CD14-positive monocyte (primary cell): ENCODE results near the gene CNP. TPM values are rescaled to one million over a fixed set of nuclear protein-coding genes. Genes with fewer than 3 reads are reported as not detected.

Experiments used
- DNase-seq, 3 donors: peaks; one replicate each; pipeline ENCODE4 v3.0.0-alpha.2; 2011 to 2022
- H2AFZ ChIP-seq: 2 replicates; pipeline ENCODE4 v1.6.0; 2012; ENCODE audit warnings: mild to moderate bottlenecking, low read depth, low read length, inconsistent platforms; ENCODE audit not compliant: insufficient read depth, poor library complexity, severe bottlenecking
- H3K27ac ChIP-seq, 2 donors: 1 replicate in 1 of 2; 2 replicates in 1 of 2; pipeline ENCODE4 v1.5.1; 2012 to 2013; ENCODE audit warnings: low read length in 2 of 2, control low read depth in 1 of 2, inconsistent platforms in 1 of 2, low read depth in 1 of 2, mild to moderate bottlenecking in 1 of 2
- H3K27me3 ChIP-seq, 2 donors: one replicate each; pipeline versions ENCODE4 v1.6.0 to v1.6.1; 2011 to 2013; ENCODE audit warnings: low read length in 2 of 2; ENCODE audit not compliant: control insufficient read depth in 2 of 2, insufficient read depth in 2 of 2
- H3K36me3 ChIP-seq, 2 donors: replicated peaks in 1 of 2; 1 replicate in 1 of 2; 2 replicates in 1 of 2; pipeline versions ENCODE4 v1.5.1 to v1.6.1; 2012 to 2013; ENCODE audit warnings: low read length in 2 of 2, control low read depth in 1 of 2, inconsistent platforms in 1 of 2, mild to moderate bottlenecking in 1 of 2; ENCODE audit not compliant: insufficient read depth in 2 of 2, control insufficient read depth in 1 of 2
- H3K4me1 ChIP-seq, 2 donors: 1 replicate in 1 of 2; 2 replicates in 1 of 2; pipeline versions ENCODE4 v1.5.1 to v1.6.1; 2012 to 2013; ENCODE audit warnings: low read length in 2 of 2, control low read depth in 1 of 2, inconsistent platforms in 1 of 2, mild to moderate bottlenecking in 1 of 2, moderate library complexity in 1 of 2; ENCODE audit not compliant: insufficient read depth in 2 of 2, control insufficient read depth in 1 of 2
- H3K4me2 ChIP-seq: replicated peaks from 2 replicates; pipeline ENCODE3; 2012; ENCODE audit warnings: low read length, moderate library complexity, mild to moderate bottlenecking; ENCODE audit not compliant: poor library complexity, severe bottlenecking; ENCODE audit errors: extremely low read depth
- H3K4me3 ChIP-seq, 3 experiments: fragments of 200-600 bp in 1 of 3; sonication (generic) in 1 of 3; replicated peaks in 1 of 3; 1 replicate in 2 of 3; 2 replicates in 1 of 3; pipeline ENCODE4 v1.5.1; 2011 to 2013; ENCODE audit warnings: low read length in 3 of 3, mild to moderate bottlenecking in 3 of 3, control low read depth in 2 of 3, low read depth in 2 of 3, inconsistent platforms in 1 of 3, moderate library complexity in 1 of 3
- H3K79me2 ChIP-seq: 2 replicates; pipeline ENCODE4 v1.6.0; 2012; ENCODE audit warnings: mild to moderate bottlenecking, control low read depth, inconsistent platforms, low read length, moderate library complexity; ENCODE audit not compliant: insufficient read depth
- H3K9ac ChIP-seq: 2 replicates; pipeline ENCODE4 v1.6.0; 2017; ENCODE audit warnings: low read length, mild to moderate bottlenecking; ENCODE audit not compliant: insufficient read depth, poor library complexity, severe bottlenecking
- H3K9me3 ChIP-seq, 2 donors: replicated peaks in 1 of 2; 1 replicate in 1 of 2; 2 replicates in 1 of 2; pipeline versions ENCODE4 v1.5.1 to v1.6.1; 2012 to 2013; ENCODE audit warnings: low read length in 2 of 2, control low read depth in 1 of 2; ENCODE audit not compliant: control insufficient read depth in 1 of 2, insufficient read depth in 1 of 2
- H4K20me1 ChIP-seq: 2 replicates; pipeline ENCODE4 v1.6.0; 2012; ENCODE audit warnings: mild to moderate bottlenecking, low read length, control low read depth, moderate library complexity; ENCODE audit not compliant: insufficient read depth
- H3K27ac Mint-ChIP-seq, 7 donors: one replicate each; pipeline ENCODE4 v1.8.0; 2020; ENCODE audit warnings: mild to moderate bottlenecking in 7 of 7, mixed read lengths in 7 of 7, moderate library complexity in 6 of 7, inconsistent platforms in 2 of 7
- H3K27me3 Mint-ChIP-seq, 3 donors: one replicate each; pipeline ENCODE4 v1.8.0; 2021 to 2022; ENCODE audit warnings: low read depth in 3 of 3, mild to moderate bottlenecking in 3 of 3, mixed read lengths in 3 of 3, moderate library complexity in 3 of 3, inconsistent platforms in 1 of 3
- H3K36me3 Mint-ChIP-seq, 2 donors: one replicate each; pipeline ENCODE4 v1.8.0; 2020; ENCODE audit warnings: mixed read lengths in 2 of 2, inconsistent platforms in 1 of 2, mild to moderate bottlenecking in 1 of 2
- H3K4me1 Mint-ChIP-seq: one replicate; pipeline ENCODE4 v1.8.0; 2020; ENCODE audit warnings: mild to moderate bottlenecking, mixed read lengths
- H3K4me3 Mint-ChIP-seq, 2 donors: one replicate each; pipeline ENCODE4 v1.8.0; 2020; ENCODE audit warnings: mild to moderate bottlenecking in 2 of 2, mixed read lengths in 2 of 2, moderate library complexity in 1 of 2
- H3K9me3 Mint-ChIP-seq, 7 donors: one replicate each; pipeline ENCODE4 v1.8.0; 2020 to 2022; ENCODE audit warnings: mixed read lengths in 7 of 7, mild to moderate bottlenecking in 6 of 7, moderate library complexity in 6 of 7, inconsistent platforms in 2 of 7
- WGBS: methylation state at CpG from one replicate; pipeline ENCODE4 v1.1.5; 2013; ENCODE audit warnings: missing lambda C conversion rate; ENCODE audit not compliant: insufficient coverage; 5-methylcytosine and 5-hydroxymethylcytosine counted together
- intact Hi-C, 2 donors: fragments of 100-400 bp; cut with micrococcal nuclease; formaldehyde crosslinking; loops; one replicate each; pipeline versions ENCODE4 v1.15.0 to v1.15.1; 2023
- polyA plus RNA-seq, 3 donors: library from polyadenylated mRNA; depleted of rRNA in 1 of 3; unstranded in 2 of 3; stranded (reverse) in 1 of 3; fragments of 300-500 nt in 2 of 3; fragments of >200 nt in 1 of 3; fragmentation: Illumina TruSeq in 2 of 3; gene quantifications; 1 replicate in 2 of 3; 2 replicates in 1 of 3; pipeline ENCODE4 v1.2.3, GENCODE V29; 2012 to 2021
- TF ChIP-seq, protein P1 (sequence below): fragments of 200-600 bp; IDR thresholded peaks from one replicate; pipeline ENCODE4 v1.8.0; 2022; ENCODE audit warnings: antibody characterized with exemption, mild to moderate bottlenecking

Gene CNP
- polyA plus RNA-seq, 3 donors, result 19.0 to 50.2 (median 47.0) TPM

DNA sequence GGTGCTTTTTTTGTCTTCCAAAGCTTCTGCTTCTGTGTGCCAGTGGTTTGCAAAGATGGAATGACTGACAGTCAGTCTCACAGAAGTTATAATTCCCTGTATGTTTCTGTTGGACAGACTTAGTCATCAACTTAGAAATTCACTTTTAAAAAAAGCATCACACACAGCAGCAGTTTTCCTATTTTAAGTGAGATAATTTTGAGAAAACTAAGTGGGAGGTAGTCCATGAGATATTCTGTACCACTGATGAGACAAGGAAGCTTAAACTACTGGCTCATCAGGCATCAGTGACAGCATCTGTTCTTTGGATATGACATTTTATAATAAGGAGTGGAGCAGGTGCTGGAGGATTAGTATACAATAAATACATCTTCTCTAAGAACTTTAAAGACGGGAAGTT, 20.0 kb downstream of the CNP start:
- intact Hi-C loops, result no loop called here
- Histone ChIP-seq H3K4me3 (no peak overlapping the region), H3K9ac (no peak overlapping the region), H4K20me1 (peaks cover 60% of the 10 kb centered on the region), H3K9me3 (no peaks in the 10 kb centered on the region), H3K4me1 (no peaks in the 10 kb centered on the region), H3K36me3 (peaks cover 95 to 100% of the 10 kb centered on the region in 2 donors), H3K4me2 (no peak overlapping the region), H3K27me3 (no peaks in the 10 kb centered on the region), H3K27ac (peak overlapping the region in 1 of 2 donors; percentile 11), H2AFZ (no peak overlapping the region), H3K79me2 (peaks cover 7% of the 10 kb centered on the region)
- H3K27me3 Mint-ChIP-seq, result peaks cover 0 to 1% (median 0%) of the 10 kb centered on the region in 3 donors
- no peaks in the 10 kb centered on the region for H3K4me1 Mint-ChIP-seq
- peaks cover 0 to 2% (median 0%) of the 10 kb centered on the region in 7 donors for H3K9me3 Mint-ChIP-seq
- DNase-seq, result no peak
- peaks cover 92 to 100% of the 10 kb centered on the region in 2 donors for H3K36me3 Mint-ChIP-seq
- H3K27ac Mint-ChIP-seq, result no peak overlapping the region
- H3K4me3 Mint-ChIP-seq, result no peak overlapping the region
- TF ChIP-seq, protein P1, sequence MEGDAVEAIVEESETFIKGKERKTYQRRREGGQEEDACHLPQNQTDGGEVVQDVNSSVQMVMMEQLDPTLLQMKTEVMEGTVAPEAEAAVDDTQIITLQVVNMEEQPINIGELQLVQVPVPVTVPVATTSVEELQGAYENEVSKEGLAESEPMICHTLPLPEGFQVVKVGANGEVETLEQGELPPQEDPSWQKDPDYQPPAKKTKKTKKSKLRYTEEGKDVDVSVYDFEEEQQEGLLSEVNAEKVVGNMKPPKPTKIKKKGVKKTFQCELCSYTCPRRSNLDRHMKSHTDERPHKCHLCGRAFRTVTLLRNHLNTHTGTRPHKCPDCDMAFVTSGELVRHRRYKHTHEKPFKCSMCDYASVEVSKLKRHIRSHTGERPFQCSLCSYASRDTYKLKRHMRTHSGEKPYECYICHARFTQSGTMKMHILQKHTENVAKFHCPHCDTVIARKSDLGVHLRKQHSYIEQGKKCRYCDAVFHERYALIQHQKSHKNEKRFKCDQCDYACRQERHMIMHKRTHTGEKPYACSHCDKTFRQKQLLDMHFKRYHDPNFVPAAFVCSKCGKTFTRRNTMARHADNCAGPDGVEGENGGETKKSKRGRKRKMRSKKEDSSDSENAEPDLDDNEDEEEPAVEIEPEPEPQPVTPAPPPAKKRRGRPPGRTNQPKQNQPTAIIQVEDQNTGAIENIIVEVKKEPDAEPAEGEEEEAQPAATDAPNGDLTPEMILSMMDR, result no peak
- WGBS, result no CpG with 5 or more reads among the region's 1 CpG

DNA sequence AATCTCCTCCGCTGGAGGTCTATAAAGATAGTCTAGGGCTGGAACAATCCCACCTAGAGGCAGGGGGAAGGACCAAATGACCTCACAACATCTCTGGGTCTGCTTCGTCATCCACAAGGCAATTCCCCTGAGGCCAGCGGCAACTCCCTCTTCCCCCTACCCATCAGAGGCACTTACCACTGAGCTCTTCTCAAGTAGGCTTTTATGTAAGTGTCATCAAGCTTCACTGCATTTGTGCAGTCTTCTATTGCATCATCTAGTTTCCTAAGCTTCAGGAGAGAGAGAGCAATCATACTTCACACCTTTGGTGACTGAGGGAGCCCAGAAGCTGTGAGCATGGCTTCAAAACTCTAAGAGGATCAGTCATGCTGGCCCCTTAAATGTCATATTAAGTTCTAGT, 21.0 kb downstream of the CNP start:
- no peak overlapping the region for H3K27ac ChIP-seq
- no peaks in the 10 kb centered on the region for H3K27me3 ChIP-seq
- peaks cover 68% of the 10 kb centered on the region for H4K20me1 ChIP-seq
- Mint-ChIP-seq H3K9me3 (no peaks in the 10 kb centered on the region), H3K4me3 (no peak overlapping the region), H3K27ac (peak overlapping the region in 3 of 7 donors; percentile 1 to 38 (median 22)), H3K27me3 (peaks cover 0 to 1% (median 0%) of the 10 kb centered on the region in 3 donors), H3K36me3 (peaks cover 92 to 100% of the 10 kb centered on the region in 2 donors), H3K4me1 (no peaks in the 10 kb centered on the region)
- no peaks in the 10 kb centered on the region for H3K4me1 ChIP-seq
- H3K79me2 ChIP-seq, result peaks cover 11% of the 10 kb centered on the region
- H3K9me3 ChIP-seq, result no peaks in the 10 kb centered on the region
- WGBS, result 100% methylated on average over 1 of the region's 3 CpGs
- no peak for DNase-seq
- TF ChIP-seq, protein P1, result no peak
- no peak overlapping the region for H3K9ac ChIP-seq
- H3K4me2 ChIP-seq, result no peak overlapping the region
- no peak overlapping the region for H3K4me3 ChIP-seq
- peaks cover 95 to 100% of the 10 kb centered on the region in 2 donors for H3K36me3 ChIP-seq
- no peak overlapping the region for H2AFZ ChIP-seq
- intact Hi-C loops, result no loop called here
